Fibroblast of skin of right biceps (primary cell): Measurements from ENCODE around the gene LAMC3.

Experiments used
- DNase-seq: peaks from one replicate; pipeline ENCODE4 v3.0.0-alpha.2; 2013

Gene LAMC3

GRCh38 chr9:131013015-131013755 lies 4.2 kb downstream of the LAMC3 start:
- no peak for DNase-seq

DNA sequence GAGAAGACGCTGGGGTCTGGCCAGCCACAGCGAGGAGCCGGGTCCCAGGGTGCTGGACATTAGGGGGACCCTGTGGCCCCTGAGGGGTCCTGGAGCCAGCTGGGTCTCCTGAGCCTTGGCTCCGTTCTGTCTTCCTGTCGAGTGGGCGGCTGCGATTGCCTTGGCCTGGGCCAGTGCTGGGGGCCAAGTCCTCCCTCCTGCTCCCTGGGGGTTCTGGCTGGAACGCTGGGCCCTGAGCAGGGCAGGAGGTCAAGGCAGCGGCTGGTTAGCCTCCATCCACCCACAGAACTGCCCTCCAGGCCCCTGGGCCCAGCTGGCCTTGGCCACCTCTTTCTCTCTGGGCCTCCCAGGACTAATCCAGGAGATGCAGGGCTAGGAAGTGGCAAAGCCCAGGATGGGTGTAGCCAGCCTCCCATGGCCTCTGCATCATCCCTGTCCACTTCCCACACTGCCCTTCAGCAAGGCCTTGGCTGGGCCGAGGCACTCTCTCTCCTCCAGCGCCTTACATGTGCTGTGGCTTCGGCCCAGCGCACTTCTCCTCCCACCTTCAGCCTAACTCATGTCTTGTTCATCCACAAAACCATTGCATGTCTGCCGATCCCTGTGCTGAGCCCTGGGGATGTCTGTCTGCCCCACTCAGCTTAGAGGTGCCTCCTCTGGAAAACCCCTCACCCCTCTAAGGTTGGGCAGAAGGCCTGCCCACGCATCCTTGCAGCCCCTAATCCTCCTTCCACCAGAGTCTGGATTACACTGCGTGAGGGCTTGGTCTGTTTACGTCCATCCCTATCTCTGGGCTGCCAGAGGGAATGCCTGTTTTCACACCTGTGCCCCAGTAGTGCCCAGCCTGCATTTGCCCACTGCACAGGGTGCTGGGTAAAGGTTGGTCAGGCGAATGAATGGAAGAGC lies 5.0 kb downstream of the LAMC3 start:
- DNase-seq = no peak

DNA sequence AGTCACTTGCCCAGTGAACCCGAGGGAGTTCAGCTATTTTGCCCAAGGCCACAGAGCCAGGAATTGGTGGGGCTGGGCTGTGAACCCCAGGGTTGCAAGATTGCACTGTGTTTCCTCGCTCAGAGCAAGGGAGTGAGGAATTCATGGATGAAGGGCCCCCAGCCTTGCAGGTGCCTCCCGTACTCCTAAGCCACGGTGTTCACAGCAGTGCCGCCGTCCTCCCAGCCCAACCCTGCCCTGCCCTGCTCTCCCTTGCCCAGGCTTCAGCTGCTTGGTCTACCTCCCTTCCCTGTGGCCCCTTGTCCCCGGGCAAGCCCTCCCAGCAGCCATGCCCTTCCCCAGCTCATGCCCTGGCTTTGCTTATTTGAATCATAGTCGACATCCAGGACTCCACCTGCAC lies 6.1 kb downstream of the LAMC3 start:
- DNase-seq = no peak

DNA sequence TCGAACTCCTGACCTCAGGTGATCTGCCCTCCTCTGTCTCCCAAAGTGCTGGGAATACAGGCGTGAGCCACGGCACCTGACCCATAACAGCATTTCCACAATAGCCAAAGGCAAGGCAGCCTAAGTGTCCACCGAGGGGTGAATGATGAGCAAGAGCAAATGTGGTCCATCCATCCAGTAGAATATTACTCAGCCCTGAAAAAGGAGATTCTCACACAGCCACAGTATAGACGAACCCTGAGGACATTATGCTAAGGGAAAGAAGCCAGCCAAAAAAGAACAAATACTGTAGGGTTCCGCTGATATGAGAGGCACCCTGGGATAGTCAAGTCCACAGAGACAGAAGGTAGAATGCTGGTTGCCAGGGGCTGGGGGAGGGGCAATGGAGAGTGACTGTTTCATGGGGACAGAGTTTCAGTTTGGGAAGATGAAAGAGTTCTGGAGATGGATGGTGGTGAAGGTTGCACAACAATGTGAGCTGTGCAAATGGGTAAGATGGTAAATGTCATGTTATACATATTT lies 7.0 kb downstream of the LAMC3 start:
- DNase-seq = no peak

DNA sequence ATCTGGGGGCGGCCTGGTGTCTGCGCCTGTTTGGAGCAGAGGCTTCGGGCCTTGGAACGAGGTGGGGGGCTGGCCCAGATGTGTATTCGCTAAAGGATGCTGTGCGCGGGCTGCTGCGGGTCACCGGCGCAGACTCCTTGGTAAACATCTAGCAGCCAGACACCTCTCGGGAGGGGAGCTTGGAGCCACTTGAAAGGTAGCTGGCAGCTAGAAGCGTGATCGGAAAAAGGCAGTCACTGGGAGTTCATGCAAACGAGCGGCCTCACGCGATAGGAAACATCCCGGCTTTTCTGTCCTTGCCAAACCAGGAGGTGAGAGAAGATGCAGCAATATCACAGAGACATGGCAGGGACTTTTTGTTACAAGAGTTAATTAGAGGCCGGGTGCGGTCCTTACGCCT lies 8.1 kb downstream of the LAMC3 start:
- DNase-seq = no peak

GRCh38 chr9:131018621-131019020 lies 9.6 kb downstream of the LAMC3 start:
- DNase-seq = no peak

- peak; percentile 24 for DNase-seq
Measured at GRCh38 chr9:131019388-131020239, 10.6 kb downstream of the LAMC3 start.

- peak; percentile 78 for DNase-seq
Measured at GRCh38 chr9:131020388-131020787, 11.4 kb downstream of the LAMC3 start.

DNA sequence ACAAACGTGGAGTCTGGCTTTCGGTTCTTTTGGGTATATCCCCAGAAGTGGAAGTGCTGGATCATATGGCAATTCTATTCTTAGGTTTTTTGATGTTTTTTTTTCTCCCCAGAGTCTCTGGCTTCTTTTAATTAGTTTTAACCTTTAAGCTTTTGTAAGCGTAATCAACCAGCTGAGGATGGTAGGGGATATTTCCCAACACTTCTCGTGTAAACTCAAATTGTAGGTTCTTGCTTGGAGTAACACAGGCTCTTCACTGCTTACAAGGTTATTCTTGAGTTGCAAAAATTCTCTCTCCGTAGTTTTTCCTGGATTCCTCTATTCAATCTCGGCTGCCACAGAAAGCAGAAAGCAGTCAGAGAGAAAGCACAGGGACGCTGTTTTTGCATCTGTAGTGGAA lies 11.9 kb downstream of the LAMC3 start:
- no peak for DNase-seq

DNA sequence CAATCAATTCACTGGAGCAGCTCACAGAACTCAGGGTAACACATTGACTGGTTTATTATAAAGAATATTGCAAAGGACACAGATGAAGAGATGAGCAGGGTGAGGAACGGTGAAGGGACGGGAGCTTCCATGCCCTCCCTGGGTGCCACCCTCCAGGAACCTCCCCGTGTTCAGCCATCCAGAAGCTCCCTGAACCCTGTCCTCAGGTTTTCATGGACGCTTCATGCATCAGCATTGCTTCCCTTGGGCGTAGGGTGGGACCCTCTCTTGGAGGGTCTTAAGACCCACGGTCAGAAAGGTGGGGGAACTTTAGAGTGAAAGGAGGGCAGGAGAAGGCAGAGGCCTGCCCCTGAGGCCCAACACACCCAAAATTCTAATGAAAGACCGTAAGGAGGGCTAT lies 12.8 kb downstream of the LAMC3 start:
- no peak for DNase-seq

- no peak for DNase-seq
Measured at GRCh38 chr9:131024978-131025868, 16.2 kb downstream of the LAMC3 start.

GRCh38 chr9:131025953-131026858 lies 17.2 kb downstream of the LAMC3 start:
- DNase-seq = no peak

DNA sequence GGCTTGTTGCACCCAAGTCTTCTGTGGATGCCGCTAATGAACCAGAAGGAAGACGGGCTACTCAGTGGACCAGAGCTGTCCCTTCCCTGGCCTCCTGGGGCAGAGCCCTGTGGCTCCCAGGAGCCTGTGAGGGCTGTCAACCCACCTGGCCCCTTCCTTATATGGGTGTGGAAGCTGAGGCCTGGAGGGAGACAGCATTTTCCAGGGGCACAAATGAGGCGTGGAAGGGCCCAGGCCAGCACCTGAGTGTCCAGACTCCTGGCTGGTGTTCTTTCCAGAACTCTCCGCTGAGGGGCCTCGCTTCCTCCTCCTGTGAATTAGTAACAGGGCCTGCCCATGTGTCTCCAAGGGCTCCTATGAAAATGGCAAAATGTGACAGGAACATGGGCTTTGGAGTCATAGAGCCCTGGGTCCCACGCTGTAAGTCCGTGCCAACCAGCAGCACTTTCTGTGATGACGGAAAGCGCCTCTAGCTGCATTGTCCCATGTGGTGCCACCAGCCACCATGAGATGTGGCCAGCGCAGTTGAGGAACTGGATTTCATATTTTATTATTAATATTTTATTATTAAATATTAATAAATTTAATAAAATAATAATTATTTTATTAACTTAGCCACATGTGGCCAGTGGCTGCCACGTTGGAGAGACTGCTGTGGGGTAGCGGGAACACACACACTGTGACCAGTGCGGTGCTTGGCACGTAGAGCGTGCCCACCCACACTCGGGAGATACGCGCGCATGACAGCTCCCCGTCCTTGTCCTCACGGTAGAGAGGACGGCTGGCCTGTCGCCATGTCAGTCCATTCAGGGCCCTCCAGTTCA lies 18.3 kb downstream of the LAMC3 start:
- DNase-seq = no peak

DNA sequence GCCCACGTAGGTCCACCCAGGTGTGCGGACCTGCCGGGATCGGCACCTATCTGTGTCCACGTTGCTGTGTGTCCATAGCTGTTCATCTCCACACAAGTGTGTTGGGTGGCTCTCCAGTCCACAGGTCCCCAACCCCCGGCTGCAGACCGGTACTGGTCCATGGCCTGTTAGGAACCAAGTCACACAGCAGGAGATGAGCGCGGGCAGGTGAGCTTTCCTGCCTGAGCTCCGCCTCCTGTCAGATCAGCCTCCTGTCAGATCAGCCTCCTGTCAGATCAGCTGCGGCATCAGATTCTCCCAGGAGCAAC lies 18.9 kb downstream of the LAMC3 start:
- no peak for DNase-seq

GRCh38 chr9:131028221-131028884 lies 19.4 kb downstream of the LAMC3 start:
- DNase-seq = no peak

DNA sequence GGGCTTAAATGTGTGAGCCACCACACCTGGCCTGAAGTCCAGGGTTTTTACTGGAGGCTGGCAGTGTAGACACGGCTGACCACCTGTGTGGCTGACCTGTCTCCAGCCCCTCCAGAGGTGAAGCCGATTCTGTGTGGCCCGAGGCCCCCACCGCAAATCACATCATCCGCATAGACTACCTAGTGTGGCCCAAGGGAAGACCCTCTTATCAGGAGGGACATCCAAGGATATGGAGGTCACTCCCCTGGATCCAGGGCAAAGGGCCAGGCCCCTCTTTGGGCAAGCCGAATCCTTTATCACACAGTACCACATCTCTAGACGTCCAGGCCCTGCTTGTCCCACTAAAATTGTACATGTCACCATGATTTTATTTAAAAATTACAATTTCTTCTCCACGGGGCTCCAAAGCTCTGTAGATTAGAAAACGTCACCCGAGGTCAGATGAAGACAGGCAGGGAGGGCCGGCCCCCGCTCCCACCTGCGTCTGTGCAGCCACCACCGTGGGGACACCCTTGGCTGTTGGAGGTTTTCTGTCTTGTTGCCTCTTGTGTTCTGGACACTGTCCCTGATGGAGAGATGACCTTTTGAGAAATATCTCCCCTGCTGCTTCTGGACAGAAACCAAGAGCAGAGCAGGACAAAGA lies 20.1 kb downstream of the LAMC3 start:
- no peak for DNase-seq

DNA sequence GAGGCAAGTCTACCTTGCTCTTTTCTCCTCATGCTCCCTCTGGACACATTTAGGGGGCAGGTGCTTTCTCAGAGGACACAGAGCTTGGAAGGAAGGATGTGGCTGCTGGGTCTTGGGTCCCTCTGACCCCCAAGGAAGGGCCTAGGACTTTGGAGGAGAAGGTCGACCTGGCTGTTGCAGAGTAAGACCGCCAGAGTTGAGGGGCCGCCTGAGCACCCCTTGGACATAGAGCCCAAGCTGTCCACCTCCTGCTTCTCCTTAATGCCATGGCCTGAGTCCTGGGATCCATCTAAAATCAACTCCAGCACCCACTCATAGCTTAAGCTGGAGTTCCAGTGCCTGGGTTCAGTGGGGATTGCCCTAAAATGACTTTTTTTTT lies 20.6 kb downstream of the LAMC3 start:
- DNase-seq = no peak

GRCh38 chr9:131030239-131031004 lies 21.4 kb downstream of the LAMC3 start:
- DNase-seq = no peak
